H1 (cell line): Measurements from ENCODE around the gene ERVV-1. TPM values are rescaled to one million over a fixed set of nuclear protein-coding genes. Genes with fewer than 3 reads are reported as not detected.

ENCODE experiments used
- CTCF ChIA-PET: fragments of 300-600 bp; sonication (Branson Sonifier 250); formaldehyde crosslinking; loops from one replicate; lab custom pipeline; 2021; ENCODE audit not compliant: partially characterized antibody; lab: Charles Lee
- POLR2A ChIA-PET: fragments of 300-600 bp; sonication (Branson Sonifier 250); formaldehyde crosslinking; loops from one replicate; lab custom pipeline; 2021; ENCODE audit warnings: inconsistent platforms; ENCODE audit not compliant: partially characterized antibody; lab: Charles Lee
- DNase-seq, 2 experiments: peaks; one replicate each; pipeline versions ENCODE4 v3.0.0 to v3.0.0-alpha.2; 2010 to 2022; ENCODE audit warnings: low spot score in 2 of 2, low read depth in 1 of 2, mixed read lengths in 1 of 2
- FAIRE-seq: peaks from 2 replicates; lab custom pipeline; 2011; peaks lifted over from hg19 to GRCh38; lab: Jason Lieb, UNC
- H2AFZ ChIP-seq: 2 replicates; pipeline ENCODE4 v1.8.1; 2012; ENCODE audit warnings: low read length, inconsistent platforms
- H2AK5ac ChIP-seq: 2 replicates; pipeline ENCODE4 v1.6.1; 2013; ENCODE audit warnings: low read depth, low read length
- H2BK120ac ChIP-seq: replicated peaks from 2 replicates; pipeline ENCODE3; 2013; ENCODE audit warnings: low read depth, low read length, inconsistent platforms
- H2BK12ac ChIP-seq: 2 replicates; pipeline ENCODE4 v1.6.1; 2013; ENCODE audit warnings: low read depth, low read length
- H2BK15ac ChIP-seq: 2 replicates; pipeline ENCODE4 v1.6.1; 2013; ENCODE audit warnings: low read length
- H2BK20ac ChIP-seq: 2 replicates; pipeline ENCODE4 v1.6.1; 2013; ENCODE audit warnings: low read length
- H2BK5ac ChIP-seq: 2 replicates; pipeline ENCODE4 v1.6.1; 2013; ENCODE audit warnings: low read depth, low read length
- H3K14ac ChIP-seq: 2 replicates; pipeline ENCODE4 v1.6.1; 2013; ENCODE audit warnings: inconsistent platforms; ENCODE audit not compliant: insufficient read length
- H3K18ac ChIP-seq: 2 replicates; pipeline ENCODE4 v1.6.1; 2013; ENCODE audit warnings: low read length; ENCODE audit errors: extremely low read depth
- H3K23ac ChIP-seq: 2 replicates; pipeline ENCODE4 v1.6.1; 2013; ENCODE audit warnings: inconsistent platforms; ENCODE audit not compliant: insufficient read length
- H3K23me2 ChIP-seq: 2 replicates; pipeline ENCODE4 v1.6.1; 2013; ENCODE audit warnings: low read depth, low read length
- H3K27ac ChIP-seq: 2 replicates; pipeline ENCODE4 v1.6.1; 2011; ENCODE audit warnings: low read depth, low read length, inconsistent platforms
- H3K27me3 ChIP-seq, 4 experiments: replicated peaks in 1 of 4; 1 replicate in 1 of 4; 2 replicates in 3 of 4; pipeline versions ENCODE4 v1.6.1 to v1.8.1; 2011 to 2013; ENCODE audit warnings: low read length in 3 of 4, mild to moderate bottlenecking in 3 of 4, inconsistent platforms in 2 of 4, mixed read lengths in 2 of 4, moderate library complexity in 1 of 4; ENCODE audit not compliant: control insufficient read depth in 3 of 4, insufficient read depth in 3 of 4; ENCODE audit errors: extremely low read depth in 1 of 4
- H3K36me3 ChIP-seq, 4 experiments: 2 replicates each; pipeline versions ENCODE4 v1.6.1 to v1.8.1; 2011 to 2013; ENCODE audit warnings: mild to moderate bottlenecking in 4 of 4, low read length in 3 of 4, moderate library complexity in 2 of 4, control low read depth in 1 of 4, inconsistent platforms in 1 of 4; ENCODE audit not compliant: insufficient read depth in 4 of 4, control insufficient read depth in 2 of 4
- H3K4ac ChIP-seq: replicated peaks from 2 replicates; pipeline ENCODE3; 2013; ENCODE audit warnings: low read length, low read depth, mixed read lengths, inconsistent platforms; ENCODE audit not compliant: insufficient read length
- H3K4me1 ChIP-seq, 4 experiments: replicated peaks in 1 of 4; 1 replicate in 1 of 4; 2 replicates in 3 of 4; pipeline versions ENCODE4 v1.6.1 to v1.8.1; 2011 to 2013; ENCODE audit warnings: low read length in 3 of 4, inconsistent platforms in 2 of 4, mixed read lengths in 1 of 4; ENCODE audit not compliant: insufficient read depth in 4 of 4, control insufficient read depth in 3 of 4
- H3K4me2 ChIP-seq, 2 experiments: 2 replicates each; pipeline versions ENCODE4 v1.6.1 to v1.8.1; 2011 to 2013; ENCODE audit warnings: low read depth in 2 of 2, low read length in 2 of 2, control low read depth in 1 of 2, inconsistent platforms in 1 of 2, mild to moderate bottlenecking in 1 of 2; ENCODE audit not compliant: insufficient read depth in 1 of 2
- H3K4me3 ChIP-seq, 4 experiments: fragments of 200-600, 300-600 bp in 1 of 4; sonication (generic), shearing (Covaris generic), sonication (Bioruptor Twin) in 1 of 4; 2 replicates each; pipeline versions ENCODE4 v1.5.1 to v1.8.1; 2011 to 2016; ENCODE audit warnings: low read length in 4 of 4, low read depth in 3 of 4, control low read depth in 2 of 4, inconsistent platforms in 2 of 4, mild to moderate bottlenecking in 2 of 4, mixed read lengths in 1 of 4, moderate library complexity in 1 of 4; ENCODE audit not compliant: insufficient read depth in 2 of 4; ENCODE audit errors: extremely low read depth in 1 of 4
- H3K56ac ChIP-seq: replicated peaks from 2 replicates; pipeline ENCODE3; 2013; ENCODE audit warnings: low read depth, mild to moderate bottlenecking, mixed read lengths, low read length, inconsistent platforms; ENCODE audit not compliant: insufficient read length
- H3K79me1 ChIP-seq: 2 replicates; pipeline ENCODE4 v1.6.1; 2013; ENCODE audit warnings: low read depth, low read length, control low read depth
- H3K79me2 ChIP-seq, 2 experiments: 2 replicates each; pipeline versions ENCODE4 v1.6.1 to v1.8.1; 2012 to 2013; ENCODE audit warnings: low read length in 2 of 2, mild to moderate bottlenecking in 2 of 2, inconsistent platforms in 1 of 2; ENCODE audit not compliant: insufficient read depth in 2 of 2, control insufficient read depth in 1 of 2
- H3K9ac ChIP-seq, 4 experiments: replicated peaks in 1 of 4; 1 replicate in 1 of 4; 2 replicates in 3 of 4; pipeline versions ENCODE4 v1.6.1 to v1.8.1; 2011 to 2013; ENCODE audit warnings: low read depth in 3 of 4, low read length in 3 of 4, control low read depth in 2 of 4, mild to moderate bottlenecking in 2 of 4, moderate library complexity in 2 of 4, inconsistent platforms in 1 of 4; ENCODE audit errors: extremely low read depth in 1 of 4
- H3K9me3 ChIP-seq, 2 experiments: 2 replicates each; pipeline versions ENCODE4 v1.6.1 to v1.8.1; 2012 to 2013; ENCODE audit warnings: mild to moderate bottlenecking in 2 of 2, moderate library complexity in 2 of 2, control low read depth in 1 of 2, inconsistent platforms in 1 of 2, low read depth in 1 of 2, low read length in 1 of 2, mixed read lengths in 1 of 2; ENCODE audit not compliant: insufficient read depth in 2 of 2
- H4K20me1 ChIP-seq, 2 experiments: replicated peaks in 1 of 2; 2 replicates each; pipeline versions ENCODE3 to v1.8.1; 2011 to 2013; ENCODE audit warnings: inconsistent platforms in 2 of 2, low read length in 2 of 2, mild to moderate bottlenecking in 1 of 2; ENCODE audit not compliant: insufficient read depth in 2 of 2, control insufficient read depth in 1 of 2
- H4K5ac ChIP-seq: 2 replicates; pipeline ENCODE4 v1.6.1; 2013; ENCODE audit warnings: low read length, low read depth, mixed read lengths, inconsistent platforms; ENCODE audit not compliant: insufficient read length
- H4K8ac ChIP-seq: 2 replicates; pipeline ENCODE4 v1.8.0; 2013; ENCODE audit warnings: mild to moderate bottlenecking, moderate library complexity, low read length, inconsistent platforms; ENCODE audit not compliant: insufficient read depth; ENCODE audit errors: extremely low read depth
- H4K91ac ChIP-seq: replicated peaks from 2 replicates; pipeline ENCODE3; 2013; ENCODE audit warnings: low read length, mixed read lengths, inconsistent platforms; ENCODE audit not compliant: insufficient read length
- BACH1 ChIP-seq: IDR thresholded peaks from 2 replicates; pipeline ENCODE4 v1.6.1; 2012; ENCODE audit warnings: low read length, improper control_type of control experiment
- BCL11A ChIP-seq, 2 experiments: IDR thresholded peaks; one replicate each; pipeline ENCODE4 v1.6.1; 2011; ENCODE audit warnings: low read depth in 2 of 2, low read length in 2 of 2, mild to moderate bottlenecking in 2 of 2
- EGR1 ChIP-seq: IDR thresholded peaks from 2 replicates; pipeline ENCODE4 v1.6.1; 2011; ENCODE audit warnings: low read depth, low read length, borderline replicate concordance
- FOSL1 ChIP-seq: IDR thresholded peaks from 2 replicates; pipeline ENCODE4 v1.6.1; 2011; ENCODE audit warnings: mild to moderate bottlenecking, low read depth, low read length, moderate library complexity; ENCODE audit not compliant: insufficient read depth
- GTF2F1 ChIP-seq: IDR thresholded peaks from 2 replicates; pipeline ENCODE4 v1.6.1; 2012; ENCODE audit warnings: low read depth, low read length, improper control_type of control experiment, borderline replicate concordance
- KDM1A ChIP-seq: fragments of 200-600, 300-600 bp; sonication (generic); IDR thresholded peaks from 2 replicates; pipeline ENCODE4 v1.7.1; 2016; ENCODE audit warnings: mild to moderate bottlenecking, low read length, borderline replicate concordance
- KDM5A ChIP-seq: fragments of 200-600 bp; IDR thresholded peaks from 2 replicates; pipeline ENCODE4 v1.7.1; 2012; ENCODE audit warnings: mild to moderate bottlenecking, low read length, inconsistent platforms, mixed read lengths
- MAFK ChIP-seq: IDR thresholded peaks from 2 replicates; pipeline ENCODE4 v1.6.1; 2012; ENCODE audit warnings: low read depth, mild to moderate bottlenecking, improper control_type of control experiment, low read length
- RXRA ChIP-seq: IDR thresholded peaks from 2 replicates; pipeline ENCODE4 v1.6.1; 2011; ENCODE audit warnings: low read depth, mild to moderate bottlenecking, low read length, moderate library complexity; ENCODE audit not compliant: insufficient read depth
- SIRT6 ChIP-seq: IDR thresholded peaks from one replicate; pipeline ENCODE4 v1.7.1; 2012; ENCODE audit warnings: low read length, inconsistent platforms
- SP1 ChIP-seq: IDR thresholded peaks from 2 replicates; pipeline ENCODE4 v1.6.1; 2011; ENCODE audit warnings: low read depth, low read length
- YY1 ChIP-seq: IDR thresholded peaks from 2 replicates; pipeline ENCODE4 v1.6.1; 2011; ENCODE audit warnings: low read depth, mild to moderate bottlenecking, low read length
- WGBS, 2 experiments: shearing (Covaris generic) in 1 of 2; methylation state at CpG; one replicate each; pipeline versions ENCODE4 v1.1.6 to v1.1.7; 2013 to 2015; ENCODE audit warnings: low lambda C conversion rate in 2 of 2, mixed read lengths in 2 of 2, inconsistent platforms in 1 of 2, low coverage in 1 of 2, missing lambda C conversion rate in 1 of 2; ENCODE audit not compliant: insufficient replicate concordance in 2 of 2, insufficient coverage in 1 of 2, insufficient read length in 1 of 2; ENCODE audit errors: extremely low coverage in 1 of 2, missing lambda C conversion rate in 1 of 2; 5-methylcytosine and 5-hydroxymethylcytosine counted together
- polyA plus RNA-seq, 7 experiments: library from polyadenylated mRNA; depleted of rRNA in 3 of 7; stranded (reverse) in 5 of 7; unstranded in 2 of 7; fragments of >200 nt in 5 of 7; fragments of 200-250 nt in 2 of 7; gene quantifications; 1 replicate in 5 of 7; 2 replicates in 1 of 7; 4 replicates in 1 of 7; pipeline versions ENCODE4 v1.2.1 to v1.2.3, GENCODE V29; 2011 to 2013; ENCODE audit warnings: missing spikeins in 2 of 7, mixed read lengths in 2 of 7
- total RNA-seq: library from RNA; stranded (reverse); fragmentation: NEBNext Ultra II Directional; extraction: Animal tissue kit (Norgen Biotek cat#: 25700); gene quantifications from 2 replicates; pipeline ENCODE4 v1.2.1, GENCODE V29; 2021
- TF ChIP-seq, protein P1 (sequence below): IDR thresholded peaks from 2 replicates; pipeline ENCODE4 v1.6.1; 2012; ENCODE audit warnings: inconsistent platforms
- TF ChIP-seq, protein P2 (sequence below): IDR thresholded peaks from 2 replicates; pipeline ENCODE4 v1.6.1; 2012; ENCODE audit warnings: inconsistent platforms

Gene ERVV-1
- total and polyA plus RNA-seq, 2 of the 8 experiments (the other 6 are each of a cell fraction or from before 2014, with no cell fraction given): not detected

DNA sequence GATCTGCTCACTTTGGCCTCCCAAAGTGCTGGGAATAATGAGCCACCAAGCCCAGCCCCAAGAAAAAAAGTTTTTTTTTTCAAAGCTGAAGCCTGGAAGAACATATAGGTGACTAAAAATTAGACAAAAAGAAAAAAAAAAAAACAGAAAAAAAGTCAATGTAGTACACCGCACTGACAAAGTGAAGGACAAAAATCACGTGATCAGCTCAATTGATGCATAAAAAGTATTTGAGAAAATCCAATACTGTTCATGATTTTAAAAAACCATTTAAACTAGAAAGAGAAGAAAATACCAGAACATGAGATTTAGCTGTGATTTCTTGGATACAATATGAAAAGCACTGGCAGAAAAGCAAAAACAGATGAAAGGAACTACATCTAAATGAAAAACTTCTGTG, 20.3 kb downstream of the ERVV-1 start:
- H2BK12ac ChIP-seq: no peak overlapping the region
- no peak overlapping the region for H2BK20ac ChIP-seq
- no peak overlapping the region for H3K27ac ChIP-seq
- FAIRE-seq: no peak
- no peak for DNase-seq
- H3K36me3 ChIP-seq: no peaks in the 10 kb centered on the region
- no peaks in the 10 kb centered on the region for H3K23me2 ChIP-seq
- H3K79me1 ChIP-seq: no peaks in the 10 kb centered on the region
- H3K18ac ChIP-seq: no peak overlapping the region
- peaks cover 0 to 4% of the 10 kb centered on the region in 2 experiments; a peak in 1 of 4 replicates for H3K9me3 ChIP-seq
- H2BK120ac ChIP-seq: no peak overlapping the region
- no peaks in the 10 kb centered on the region for H3K27me3 ChIP-seq
- no peak overlapping the region for H3K23ac ChIP-seq
- H3K14ac ChIP-seq: no peak overlapping the region
- no peaks in the 10 kb centered on the region for H4K20me1 ChIP-seq
- no peak overlapping the region for H2AK5ac ChIP-seq
- H3K4me1 ChIP-seq: no peaks in the 10 kb centered on the region
- no peak overlapping the region for H3K4me2 ChIP-seq
- no peak overlapping the region for H2BK5ac ChIP-seq
- no peak overlapping the region for H4K91ac ChIP-seq
- H4K5ac ChIP-seq: no peak overlapping the region
- no peak overlapping the region for H3K56ac ChIP-seq
- H3K4me3 ChIP-seq: no peak overlapping the region
- no peak overlapping the region for H2AFZ ChIP-seq
- no peak overlapping the region for H3K9ac ChIP-seq
- H4K8ac ChIP-seq: no peak overlapping the region
- no peaks in the 10 kb centered on the region for H3K79me2 ChIP-seq
- POLR2A ChIA-PET: no interaction called here
- no peak overlapping the region for H3K4ac ChIP-seq
- WGBS, 2 experiments: 100% methylated on average over 2 of the region's 2 CpGs; no CpG with 5 or more reads in 1 of the 2 experiments
- no peak overlapping the region for H2BK15ac ChIP-seq
- CTCF ChIA-PET: interaction anchor here (0.7 to 1.5 kb wide), 2 partner anchors 15 to 33 kb away, joined by 3 to 5 read pairs; no protein-coding TSS in a partner anchor
- TF ChIP-seq YY1 (no peak), KDM1A (no peak), GTF2F1 (no peak), SP1 (no peak), MAFK (no peak), BCL11A (IDR thresholded peaks at IDR 0.05; ENCODE audit: low read depth in 2 of 2, low read length in 2 of 2) (no peak), BACH1 (no peak), SIRT6 (no peak), FOSL1 (no peak), KDM5A (no peak), EGR1 (no peak), RXRA (no peak)
- TF ChIP-seq, protein P1, sequence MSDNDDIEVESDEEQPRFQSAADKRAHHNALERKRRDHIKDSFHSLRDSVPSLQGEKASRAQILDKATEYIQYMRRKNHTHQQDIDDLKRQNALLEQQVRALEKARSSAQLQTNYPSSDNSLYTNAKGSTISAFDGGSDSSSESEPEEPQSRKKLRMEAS: no peak
- TF ChIP-seq, protein P2, sequence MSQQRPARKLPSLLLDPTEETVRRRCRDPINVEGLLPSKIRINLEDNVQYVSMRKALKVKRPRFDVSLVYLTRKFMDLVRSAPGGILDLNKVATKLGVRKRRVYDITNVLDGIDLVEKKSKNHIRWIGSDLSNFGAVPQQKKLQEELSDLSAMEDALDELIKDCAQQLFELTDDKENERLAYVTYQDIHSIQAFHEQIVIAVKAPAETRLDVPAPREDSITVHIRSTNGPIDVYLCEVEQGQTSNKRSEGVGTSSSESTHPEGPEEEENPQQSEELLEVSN: no peak
